Jurkat, Clone E6-1 (cell line): ENCODE measurements around the gene XRRA1.
"Not testable (repeated sequence)": the region's sequence is repeated elsewhere in the genome, so short reads cannot be mapped to it uniquely, and the experiment has no call there.

Experiments
- DNase-seq: peaks from one replicate; pipeline ENCODE4 v3.0.0-alpha.2; 2011; ENCODE audit warnings: low read depth, low spot score
- H3K4me3 ChIP-seq: 2 replicates; pipeline ENCODE4 v1.5.1; 2011; ENCODE audit warnings: mild to moderate bottlenecking, low read length, control low read depth, moderate library complexity

The XRRA1 gene

GRCh38 chr11:74844865-74845264, 104.0 kb downstream of the XRRA1 start:
- H3K4me3 ChIP-seq: no peak overlapping the region
- DNase-seq: no peak

DNA sequence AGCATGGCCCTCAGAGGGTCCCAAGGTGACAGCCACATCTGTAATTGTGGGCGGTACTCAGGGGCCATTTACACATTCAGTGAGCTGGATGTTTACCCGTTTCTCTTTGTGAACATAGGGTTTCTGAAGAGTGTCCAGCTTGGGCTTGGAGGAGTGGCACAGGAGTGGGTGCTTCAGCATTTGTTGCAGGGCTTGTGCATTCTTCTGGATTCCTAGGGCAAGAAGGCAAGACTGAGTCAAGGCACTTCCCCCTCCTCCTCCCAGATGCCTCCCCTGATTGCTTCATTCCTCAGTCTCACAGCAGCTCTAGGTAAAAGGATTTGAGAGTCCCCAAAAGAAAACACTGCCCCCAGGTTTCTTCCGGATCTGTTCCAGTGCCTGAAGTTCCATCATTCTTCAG, 104.8 kb downstream of the XRRA1 start:
- no peak overlapping the region for H3K4me3 ChIP-seq
- no peak for DNase-seq

GRCh38 chr11:74842967-74843366, 105.9 kb downstream of the XRRA1 start:
- H3K4me3 ChIP-seq: no peak overlapping the region
- no peak for DNase-seq

GRCh38 chr11:74840486-74840885, 108.4 kb downstream of the XRRA1 start:
- H3K4me3 ChIP-seq: no peak overlapping the region

GRCh38 chr11:74839971-74840370, 108.9 kb downstream of the XRRA1 start:
- no peak overlapping the region for H3K4me3 ChIP-seq
- no peak for DNase-seq

More at GRCh38 chr11:74840486-74840885, 108.4 kb downstream of the XRRA1 start:
- DNase-seq: no peak

DNA sequence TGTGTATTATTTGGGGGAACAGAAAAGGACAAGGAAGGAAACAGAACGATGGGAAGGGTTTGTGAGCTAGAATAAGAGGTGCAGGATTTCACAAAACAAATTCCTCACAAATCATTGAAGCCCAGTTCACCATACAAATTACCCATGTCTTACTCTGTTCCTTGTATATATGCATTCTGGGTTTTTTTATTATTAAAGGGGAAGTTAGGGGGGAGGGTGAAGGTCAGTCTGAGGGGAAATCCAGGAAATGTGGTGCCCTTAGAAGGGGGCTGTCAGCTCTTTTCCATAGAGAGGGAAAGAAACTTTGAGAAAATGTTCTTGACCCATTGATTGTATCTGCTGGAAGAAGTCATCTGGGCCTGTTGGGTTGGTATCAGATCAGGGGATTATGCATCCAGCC, 109.4 kb downstream of the XRRA1 start:
- no peak for DNase-seq
- H3K4me3 ChIP-seq: no peak overlapping the region

- no peak overlapping the region for H3K4me3 ChIP-seq
- DNase-seq: no peak
Measured at GRCh38 chr11:74838188-74838587, 110.7 kb downstream of the XRRA1 start.

DNA sequence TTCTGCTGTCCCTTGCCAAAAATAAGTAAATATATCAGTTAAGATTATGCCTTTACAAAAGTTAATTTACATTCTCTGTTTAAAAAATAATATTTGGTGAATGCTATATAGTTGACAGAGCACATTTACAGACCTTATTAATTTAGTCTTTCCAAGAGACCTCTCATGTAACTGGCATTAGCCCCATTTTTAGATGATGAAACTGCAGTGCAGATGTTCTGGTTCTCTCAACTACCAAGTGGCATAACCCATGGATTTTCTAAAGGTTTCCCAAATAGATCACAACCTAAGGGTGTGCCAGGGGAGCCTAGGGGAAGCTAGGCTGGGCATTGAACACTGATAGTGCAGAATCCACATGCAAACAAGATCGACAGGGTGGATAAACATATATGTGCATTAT, 111.7 kb downstream of the XRRA1 start:
- no peak overlapping the region for H3K4me3 ChIP-seq
- no peak for DNase-seq

DNA sequence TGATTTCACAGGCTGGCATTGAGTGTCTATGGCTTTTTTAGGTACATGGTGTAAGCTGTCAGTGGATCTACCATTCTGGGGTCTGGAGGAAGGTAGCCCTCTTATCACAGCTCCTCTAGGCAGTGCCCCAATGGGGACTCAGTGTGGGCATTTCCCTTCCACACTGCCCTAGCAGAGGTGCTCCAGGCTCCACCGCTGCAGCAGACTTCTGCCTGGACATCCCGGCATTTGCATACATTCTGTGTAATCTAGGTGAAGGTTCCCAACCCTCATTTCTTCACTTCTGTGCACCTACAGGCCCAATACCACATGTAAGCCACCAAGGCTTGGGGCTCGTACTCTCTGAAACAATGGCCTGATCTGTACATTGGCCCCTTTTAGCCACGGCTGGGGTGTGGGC, 122.0 kb downstream of the XRRA1 start:
- H3K4me3 ChIP-seq: no peak overlapping the region
- no peak for DNase-seq

DNA sequence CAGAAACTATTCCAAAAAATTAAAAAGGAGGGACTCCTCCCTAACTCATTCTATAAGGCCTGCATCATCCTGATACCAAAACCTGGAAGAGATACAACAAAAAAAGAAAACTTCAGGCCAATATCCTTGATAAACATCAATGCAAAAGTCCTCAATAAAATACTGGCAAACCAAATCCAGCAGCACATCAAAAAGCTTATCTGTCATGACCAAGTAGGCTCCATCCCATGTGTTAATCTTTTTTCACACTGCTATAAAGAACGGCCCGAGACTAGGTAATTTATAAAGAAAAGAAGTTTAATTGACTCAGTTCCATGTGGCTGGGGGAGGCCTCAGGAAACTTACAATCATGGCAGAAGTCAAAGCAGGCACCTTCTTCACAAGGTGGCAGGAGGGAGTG, 123.3 kb downstream of the XRRA1 start:
- not testable (repeated sequence) for DNase-seq

DNA sequence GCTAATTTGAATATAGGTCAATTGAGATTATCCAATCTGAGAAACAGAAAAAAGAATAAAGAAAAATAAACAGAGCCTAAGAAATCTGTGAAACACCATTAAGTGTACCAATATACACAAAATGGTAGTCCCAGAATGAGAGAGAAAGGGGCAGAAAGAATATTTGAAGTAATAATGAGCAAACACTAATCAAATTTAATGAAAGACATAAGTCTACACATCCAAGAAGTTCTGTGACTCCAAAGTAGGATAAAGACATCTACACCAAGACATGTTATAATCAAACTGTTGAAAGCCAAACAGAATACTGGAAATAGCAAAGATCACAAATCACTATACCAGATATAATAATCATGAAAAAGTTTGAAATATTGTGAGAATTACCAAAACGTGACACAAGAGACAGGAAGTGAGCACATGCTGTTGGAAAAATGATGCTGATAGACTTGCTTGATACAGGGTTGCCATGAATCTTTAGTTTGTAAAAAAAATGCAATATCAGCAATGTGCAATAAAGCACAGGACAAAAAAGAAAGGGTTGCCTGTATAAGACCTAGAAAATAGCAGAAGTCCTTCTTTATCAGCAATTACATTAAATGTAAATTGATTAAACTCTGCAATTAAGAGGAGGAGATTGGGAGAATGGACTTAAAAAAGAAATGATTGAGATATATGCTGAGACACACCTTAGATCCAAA, 124.5 kb downstream of the XRRA1 start:
- H3K4me3 ChIP-seq: no peak overlapping the region
- no peak for DNase-seq

More for the DNA sequence above, 123.3 kb downstream of the XRRA1 start:
- not testable (repeated sequence) for H3K4me3 ChIP-seq

GRCh38 chr11:74822170-74822569, 126.7 kb downstream of the XRRA1 start:
- no peak for DNase-seq

GRCh38 chr11:74820763-74821162, 128.1 kb downstream of the XRRA1 start:
- no peak overlapping the region for H3K4me3 ChIP-seq
- no peak for DNase-seq

More at GRCh38 chr11:74822170-74822569, 126.7 kb downstream of the XRRA1 start:
- no peak overlapping the region for H3K4me3 ChIP-seq

DNA sequence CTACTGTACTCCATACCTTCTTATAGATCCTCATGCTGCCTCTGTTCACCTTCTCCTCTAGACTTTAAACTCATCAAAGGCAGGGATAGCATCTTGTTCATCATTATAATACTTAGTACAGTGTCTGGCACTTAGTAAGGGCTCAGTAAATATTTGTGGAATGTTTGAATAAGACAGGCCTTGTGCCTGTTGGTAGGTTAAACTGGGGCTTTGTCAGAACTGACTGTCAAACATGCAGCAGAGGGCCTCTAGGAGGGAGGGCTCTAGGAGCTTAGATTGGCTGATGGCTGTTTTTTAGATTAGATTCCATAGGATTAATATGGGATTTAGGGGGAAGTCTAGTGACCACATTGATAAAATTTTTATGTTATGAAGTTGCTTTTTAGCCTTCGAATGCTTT, 129.5 kb downstream of the XRRA1 start:
- H3K4me3 ChIP-seq: no peak overlapping the region
- no peak for DNase-seq

- no peak overlapping the region for H3K4me3 ChIP-seq
- no peak for DNase-seq
Measured at GRCh38 chr11:74818283-74818946, 130.5 kb downstream of the XRRA1 start.

GRCh38 chr11:74816664-74817063, 132.2 kb downstream of the XRRA1 start:
- no peak for DNase-seq
- no peak overlapping the region for H3K4me3 ChIP-seq

DNA sequence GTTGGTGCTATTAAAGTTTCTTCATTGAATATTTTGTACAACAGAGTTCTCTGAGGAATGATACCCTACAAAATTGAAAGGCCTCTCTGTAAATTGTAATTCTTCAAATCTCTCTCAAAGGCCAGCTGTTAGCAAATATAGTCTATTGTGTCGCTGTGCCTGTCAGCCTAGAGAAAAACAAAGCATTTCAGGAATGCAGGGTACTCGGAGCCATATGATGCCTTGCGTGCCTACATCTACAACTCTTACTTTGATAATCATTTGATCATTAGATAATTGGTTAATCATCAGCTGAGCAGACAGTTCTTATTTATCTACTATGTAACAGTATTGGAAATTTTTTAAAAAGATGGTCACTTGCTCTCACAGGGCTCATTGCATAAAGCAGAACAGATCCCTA, 132.9 kb downstream of the XRRA1 start:
- DNase-seq: no peak

DNA sequence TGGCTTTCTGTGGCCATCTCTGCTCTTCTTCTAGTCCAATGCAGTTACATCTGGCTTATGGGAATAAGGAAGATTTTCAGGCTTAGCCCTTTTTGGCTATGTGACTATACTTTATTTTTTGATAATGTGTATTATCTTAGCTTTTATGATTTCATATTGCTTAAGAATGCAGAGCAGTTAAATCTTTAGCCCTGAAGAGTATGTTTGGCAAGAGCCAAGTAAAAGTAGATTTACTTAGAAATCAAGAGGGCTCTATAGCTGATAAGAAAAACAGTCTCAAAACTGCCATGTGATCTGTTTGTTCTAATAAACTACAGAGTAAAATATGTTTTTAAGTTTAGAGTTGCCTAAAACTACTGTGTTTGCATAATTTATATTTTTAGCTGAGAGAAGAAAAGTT, 139.1 kb downstream of the XRRA1 start:
- DNase-seq: no peak
- no peak overlapping the region for H3K4me3 ChIP-seq

More for the DNA sequence above, 132.9 kb downstream of the XRRA1 start:
- H3K4me3 ChIP-seq: no peak overlapping the region

GRCh38 chr11:74806267-74806666, 142.6 kb downstream of the XRRA1 start:
- no peak overlapping the region for H3K4me3 ChIP-seq
- DNase-seq: no peak

DNA sequence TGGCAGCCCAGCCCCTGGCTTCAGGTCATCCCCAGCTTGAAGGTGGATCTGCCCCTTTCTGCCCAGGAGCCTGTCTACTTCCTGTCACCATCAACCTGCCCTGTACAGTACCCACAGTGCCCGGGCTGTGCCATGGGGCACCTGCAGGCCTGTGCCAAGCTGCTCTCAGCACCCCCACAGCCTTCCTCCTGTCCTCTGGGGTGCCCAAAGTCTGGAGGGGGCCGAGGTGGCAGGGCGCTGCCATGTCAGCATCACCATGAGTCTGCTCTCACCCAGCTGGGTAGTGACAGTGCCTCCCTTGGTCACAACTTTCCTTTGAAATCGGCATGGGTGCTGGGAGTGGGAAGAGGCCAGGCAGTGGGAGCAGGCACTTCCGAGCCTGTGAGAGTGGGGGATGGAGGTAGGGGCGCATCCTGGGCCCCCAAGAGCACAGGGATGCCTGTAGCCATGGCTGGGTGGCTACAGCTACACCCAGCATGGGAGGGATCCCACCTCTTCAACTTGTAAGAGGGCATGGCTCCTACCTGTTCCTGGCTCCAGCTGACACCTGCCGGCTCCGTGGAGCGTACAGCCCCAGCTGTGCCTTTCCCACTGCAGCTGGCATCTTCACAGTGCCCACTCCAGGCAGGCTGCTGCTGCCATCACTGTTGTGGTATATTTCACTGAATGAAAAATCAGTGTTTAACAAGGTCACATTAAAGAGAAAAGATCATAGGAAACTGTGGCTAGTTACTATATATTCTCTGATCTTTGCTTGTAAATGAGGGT, 157.4 kb downstream of the XRRA1 start:
- H3K4me3 ChIP-seq: no peak overlapping the region
- no peak for DNase-seq
